ENCODE measurements around the gene GRID1.

The GRID1 gene

GRCh38 chr10:85622425-85622824, 744.2 kb downstream of the GRID1 start:
- no peak for DNase-seq

GRCh38 chr10:85621562-85621961, 745.0 kb downstream of the GRID1 start:
- DNase-seq, result no peak

GRCh38 chr10:85620807-85621206, 745.8 kb downstream of the GRID1 start:
- no peak for DNase-seq

GRCh38 chr10:85619832-85620231, 746.8 kb downstream of the GRID1 start:
- no peak for DNase-seq

GRCh38 chr10:85618841-85619240, 747.8 kb downstream of the GRID1 start:
- DNase-seq, result no peak

- no peak for DNase-seq
Observed at GRCh38 chr10:85617751-85618546, 748.6 kb downstream of the GRID1 start.

GRCh38 chr10:85615556-85615955, 751.0 kb downstream of the GRID1 start:
- no peak for DNase-seq

GRCh38 chr10:85614981-85615380, 751.6 kb downstream of the GRID1 start:
- DNase-seq, result no peak

GRCh38 chr10:85614566-85614965, 752.0 kb downstream of the GRID1 start:
- DNase-seq, result no peak

- DNase-seq, result no peak
Observed at GRCh38 chr10:85613391-85613790, 753.2 kb downstream of the GRID1 start.

GRCh38 chr10:85612833-85613232, 753.8 kb downstream of the GRID1 start:
- no peak for DNase-seq

GRCh38 chr10:85612378-85612775, 754.2 kb downstream of the GRID1 start:
- no peak for DNase-seq

- DNase-seq, result no peak
Observed at GRCh38 chr10:85611746-85612377, 754.7 kb downstream of the GRID1 start.

- DNase-seq, result no peak
Observed at GRCh38 chr10:85611093-85611740, 755.4 kb downstream of the GRID1 start.

- DNase-seq, result no peak
Observed at GRCh38 chr10:85610381-85611092, 756.1 kb downstream of the GRID1 start.

- DNase-seq, result no peak
Observed at GRCh38 chr10:85609509-85609908, 757.1 kb downstream of the GRID1 start.

- DNase-seq, result no peak
Observed at GRCh38 chr10:85608706-85609105, 757.9 kb downstream of the GRID1 start.

GRCh38 chr10:85607043-85607695, 759.4 kb downstream of the GRID1 start:
- DNase-seq, result no peak

- peak; percentile 28 for DNase-seq
Observed at GRCh38 chr10:85606401-85606800, 760.2 kb downstream of the GRID1 start.

- DNase-seq, result no peak
Observed at GRCh38 chr10:85604884-85605283, 761.7 kb downstream of the GRID1 start.

GRCh38 chr10:85604136-85604725, 762.4 kb downstream of the GRID1 start:
- no peak for DNase-seq

GRCh38 chr10:85603151-85603940, 763.2 kb downstream of the GRID1 start:
- DNase-seq, result no peak
